ENCODE data around the gene ZNF276.
A peak's percentile ranks its signal among the peaks of the same experiment; 100 is the strongest.
"Not testable (repeated sequence)": the region's sequence is repeated elsewhere in the genome, so short reads cannot be mapped to it uniquely, and the experiment has no call there.

The ZNF276 gene

GRCh38 chr16:89738538-89739317 is 17.4 kb downstream of the ZNF276 start:
- DNase-seq (ENCODE audit: low spot score), result no peak

GRCh38 chr16:89739383-89739782 is 18.0 kb downstream of the ZNF276 start:
- no peak for DNase-seq (ENCODE audit: low spot score)

GRCh38 chr16:89741342-89742014 is 20.1 kb downstream of the ZNF276 start:
- no peak for DNase-seq (ENCODE audit: low spot score)

GRCh38 chr16:89742948-89743347 is 21.6 kb downstream of the ZNF276 start:
- DNase-seq (ENCODE audit: low spot score), result no peak

GRCh38 chr16:89744813-89745212 is 23.5 kb downstream of the ZNF276 start:
- DNase-seq (ENCODE audit: low spot score), result no peak

- no peak for DNase-seq (ENCODE audit: low spot score)
Measured at GRCh38 chr16:89746043-89746442, 24.7 kb downstream of the ZNF276 start.

- DNase-seq (ENCODE audit: low spot score), result no peak
Measured at GRCh38 chr16:89748076-89748475, 26.7 kb downstream of the ZNF276 start.

GRCh38 chr16:89748921-89749320 is 27.6 kb downstream of the ZNF276 start:
- DNase-seq (ENCODE audit: low spot score), result no peak

GRCh38 chr16:89749637-89750036 is 28.3 kb downstream of the ZNF276 start:
- no peak for DNase-seq (ENCODE audit: low spot score)

GRCh38 chr16:89759746-89760340 is 38.5 kb downstream of the ZNF276 start:
- DNase-seq (ENCODE audit: low spot score), result no peak

GRCh38 chr16:89761304-89761922 is 40.1 kb downstream of the ZNF276 start:
- DNase-seq (ENCODE audit: low spot score), result no peak

- peak; percentile 93 for DNase-seq (ENCODE audit: low spot score)
Measured at GRCh38 chr16:89764711-89765201, 43.4 kb downstream of the ZNF276 start.

- no peak for DNase-seq (ENCODE audit: low spot score)
Measured at GRCh38 chr16:89765292-89765830, 44.0 kb downstream of the ZNF276 start.

- DNase-seq (ENCODE audit: low spot score), result no peak
Measured at GRCh38 chr16:89770367-89770766, 49.0 kb downstream of the ZNF276 start.

GRCh38 chr16:89775223-89775622 is 53.9 kb downstream of the ZNF276 start:
- DNase-seq (ENCODE audit: low spot score), result no peak

- DNase-seq (ENCODE audit: low spot score), result not testable (repeated sequence)
Measured at GRCh38 chr16:89778211-89778610, 56.9 kb downstream of the ZNF276 start.

- DNase-seq (ENCODE audit: low spot score), result no peak
Measured at GRCh38 chr16:89779231-89779908, 58.0 kb downstream of the ZNF276 start.

GRCh38 chr16:89779909-89780305 is 58.6 kb downstream of the ZNF276 start:
- DNase-seq (ENCODE audit: low spot score), result no peak

- no peak for DNase-seq (ENCODE audit: low spot score)
Measured at GRCh38 chr16:89782489-89782888, 61.2 kb downstream of the ZNF276 start.

- not testable (repeated sequence) for DNase-seq (ENCODE audit: low spot score)
Measured at GRCh38 chr16:89783952-89784351, 62.6 kb downstream of the ZNF276 start.

GRCh38 chr16:89784406-89784805 is 63.1 kb downstream of the ZNF276 start:
- DNase-seq (ENCODE audit: low spot score), result no peak
